ENCODE results near the gene CCDC178. TPM values are rescaled to one million over a fixed set of nuclear protein-coding genes. Genes with fewer than 3 reads are reported as not detected.
"Not testable (repeated sequence)": the region's sequence is repeated elsewhere in the genome, so short reads cannot be mapped to it uniquely, and the experiment has no call there.

CCDC178 gene
- total RNA-seq, 2 donors from 2014 or later, result 0.22 to 0.29 TPM

DNA sequence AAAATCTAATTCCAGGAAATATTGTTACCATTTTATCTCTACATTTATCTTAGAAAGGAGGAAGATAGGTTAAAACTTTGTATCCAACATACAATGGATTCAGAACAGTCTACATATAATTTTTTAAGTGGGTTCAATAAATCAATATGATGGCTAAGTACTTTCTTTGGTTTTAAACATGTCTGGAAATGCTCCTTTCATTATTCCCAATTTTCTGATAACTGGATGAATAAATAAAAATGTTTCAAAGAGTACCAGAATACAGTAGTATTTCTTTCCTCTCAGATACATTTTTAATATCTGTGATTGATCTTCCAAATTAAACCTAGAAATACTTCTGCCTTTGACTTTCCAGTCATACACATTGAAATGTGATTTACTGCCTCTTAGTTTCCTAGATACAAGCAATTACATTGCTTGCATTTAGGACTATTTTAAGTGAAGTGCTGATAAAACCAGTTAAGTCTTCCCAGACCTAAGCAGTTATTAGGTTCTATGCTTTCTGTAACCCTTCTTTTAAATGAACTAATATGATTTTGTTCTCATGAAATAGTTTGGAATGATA is 283.5 kb downstream of the CCDC178 start:
- Mint-ChIP-seq H3K27me3 (ENCODE audit: insufficient read depth) (no peaks in the 10 kb centered on the region), H3K9me3 (no peaks in the 10 kb centered on the region), H3K4me1 (peaks cover 10% of the 10 kb centered on the region), H3K4me3 (no peak overlapping the region), H3K27ac (no peak overlapping the region), H3K36me3 (ENCODE audit: low read depth) (no peaks in the 10 kb centered on the region)
- no peak overlapping the region for H3K27ac ChIP-seq (ENCODE audit: low read depth, low read length)
- TF ChIP-seq, protein P1, sequence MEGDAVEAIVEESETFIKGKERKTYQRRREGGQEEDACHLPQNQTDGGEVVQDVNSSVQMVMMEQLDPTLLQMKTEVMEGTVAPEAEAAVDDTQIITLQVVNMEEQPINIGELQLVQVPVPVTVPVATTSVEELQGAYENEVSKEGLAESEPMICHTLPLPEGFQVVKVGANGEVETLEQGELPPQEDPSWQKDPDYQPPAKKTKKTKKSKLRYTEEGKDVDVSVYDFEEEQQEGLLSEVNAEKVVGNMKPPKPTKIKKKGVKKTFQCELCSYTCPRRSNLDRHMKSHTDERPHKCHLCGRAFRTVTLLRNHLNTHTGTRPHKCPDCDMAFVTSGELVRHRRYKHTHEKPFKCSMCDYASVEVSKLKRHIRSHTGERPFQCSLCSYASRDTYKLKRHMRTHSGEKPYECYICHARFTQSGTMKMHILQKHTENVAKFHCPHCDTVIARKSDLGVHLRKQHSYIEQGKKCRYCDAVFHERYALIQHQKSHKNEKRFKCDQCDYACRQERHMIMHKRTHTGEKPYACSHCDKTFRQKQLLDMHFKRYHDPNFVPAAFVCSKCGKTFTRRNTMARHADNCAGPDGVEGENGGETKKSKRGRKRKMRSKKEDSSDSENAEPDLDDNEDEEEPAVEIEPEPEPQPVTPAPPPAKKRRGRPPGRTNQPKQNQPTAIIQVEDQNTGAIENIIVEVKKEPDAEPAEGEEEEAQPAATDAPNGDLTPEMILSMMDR (conservative IDR thresholded peaks at IDR 0.05), result no peak
- no peak overlapping the region for H3K4me3 ChIP-seq (ENCODE audit: low read length)
- no peaks in the 10 kb centered on the region for H3K36me3 ChIP-seq (ENCODE audit: control insufficient read depth, insufficient read depth, low read length)
- H3K27me3 ChIP-seq (ENCODE audit: control insufficient read depth, insufficient read depth, low read length, poor library complexity, severe bottlenecking), result no peaks in the 10 kb centered on the region
- DNase-seq, result no peak
- no peaks in the 10 kb centered on the region for H3K9me3 ChIP-seq (ENCODE audit: control insufficient read depth, low read length)
- H3K9ac ChIP-seq (ENCODE audit: extremely low read depth, low read length, poor library complexity, severe bottlenecking), result no peak overlapping the region
- peaks cover 7% of the 10 kb centered on the region for H3K4me1 ChIP-seq (ENCODE audit: control insufficient read depth, insufficient read depth, low read length)

DNA sequence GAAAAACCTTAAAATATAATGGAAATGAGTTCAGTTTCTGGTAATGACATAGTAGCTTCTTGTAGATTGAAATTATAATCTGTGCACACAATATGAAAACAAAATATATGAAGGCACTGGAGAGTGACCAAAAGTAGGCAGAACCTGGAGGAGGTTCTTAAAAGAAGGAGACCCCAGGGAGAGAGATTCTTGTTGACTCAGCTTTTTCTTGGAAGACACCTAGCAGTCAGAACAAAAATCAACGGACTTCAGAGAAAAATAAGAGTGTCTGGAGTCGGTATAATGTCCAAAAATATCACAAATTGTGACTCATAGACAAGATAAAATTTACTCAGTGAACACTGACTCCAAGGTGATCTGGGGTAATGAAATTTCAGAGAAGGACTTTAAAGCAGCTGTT is 286.5 kb downstream of the CCDC178 start:
- H3K4me1 Mint-ChIP-seq, result peaks cover 6% of the 10 kb centered on the region
- WGBS, 2 experiments (ENCODE audit: insufficient coverage in 1 of 2, insufficient read length in 1 of 2), result 75 to 97% methylated on average over 1 to 2 of the region's 2 CpGs
- DNase-seq, result no peak

DNA sequence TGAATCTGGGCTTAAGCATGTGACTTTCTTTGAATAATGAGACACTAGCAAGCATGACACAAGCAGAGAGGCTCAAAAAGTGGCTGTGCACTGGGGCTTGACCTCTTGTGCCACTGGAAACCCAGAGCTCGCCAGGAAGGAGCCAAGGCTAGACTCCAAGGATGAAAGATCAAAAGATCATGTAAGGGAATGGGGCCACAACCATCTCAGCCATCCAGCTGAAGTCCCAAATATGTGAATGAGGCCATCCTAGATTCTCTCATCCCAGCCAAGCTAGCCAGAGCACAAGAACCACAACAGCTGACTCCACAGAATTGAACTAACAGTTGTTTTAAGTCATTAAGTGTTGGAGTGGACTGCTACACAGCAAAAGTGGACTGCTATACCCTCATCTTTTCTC is 288.1 kb downstream of the CCDC178 start:
- TF ChIP-seq, protein P1 (conservative IDR thresholded peaks at IDR 0.05), result no peak
- no peaks in the 10 kb centered on the region for H3K4me1 Mint-ChIP-seq
- Histone ChIP-seq H3K27me3 (ENCODE audit: control insufficient read depth, insufficient read depth, low read length, poor library complexity, severe bottlenecking) (no peaks in the 10 kb centered on the region), H3K4me1 (ENCODE audit: control insufficient read depth, insufficient read depth, low read length) (no peaks in the 10 kb centered on the region), H3K9me3 (ENCODE audit: control insufficient read depth, low read length) (peaks cover 13% of the 10 kb centered on the region), H3K4me3 (ENCODE audit: low read length) (no peak overlapping the region), H3K27ac (ENCODE audit: low read depth, low read length) (no peak overlapping the region), H3K9ac (ENCODE audit: extremely low read depth, low read length, poor library complexity, severe bottlenecking) (no peak overlapping the region), H3K36me3 (ENCODE audit: control insufficient read depth, insufficient read depth, low read length) (no peaks in the 10 kb centered on the region)
- H3K27ac Mint-ChIP-seq, result no peak overlapping the region
- H3K36me3 Mint-ChIP-seq (ENCODE audit: low read depth), result no peaks in the 10 kb centered on the region
- H3K27me3 Mint-ChIP-seq (ENCODE audit: insufficient read depth), result no peaks in the 10 kb centered on the region
- WGBS, 2 experiments (ENCODE audit: insufficient coverage in 1 of 2, insufficient read length in 1 of 2), result 89% methylated on average over 1 of the region's 1 CpG; no CpG with 5 or more reads in 1 of the 2 experiments
- H3K9me3 Mint-ChIP-seq, result peaks cover 17% of the 10 kb centered on the region
- no peak overlapping the region for H3K4me3 Mint-ChIP-seq
- no peak for DNase-seq

More for the DNA sequence above, 286.5 kb downstream of the CCDC178 start:
- Mint-ChIP-seq H3K4me3 (no peak overlapping the region), H3K36me3 (ENCODE audit: low read depth) (no peaks in the 10 kb centered on the region), H3K9me3 (peaks cover 6% of the 10 kb centered on the region), H3K27ac (no peak overlapping the region), H3K27me3 (ENCODE audit: insufficient read depth) (no peaks in the 10 kb centered on the region)
- TF ChIP-seq, protein P1 (conservative IDR thresholded peaks at IDR 0.05), result no peak
- no peaks in the 10 kb centered on the region for H3K27me3 ChIP-seq (ENCODE audit: control insufficient read depth, insufficient read depth, low read length, poor library complexity, severe bottlenecking)
- peaks cover 13% of the 10 kb centered on the region for H3K9me3 ChIP-seq (ENCODE audit: control insufficient read depth, low read length)
- no peaks in the 10 kb centered on the region for H3K4me1 ChIP-seq (ENCODE audit: control insufficient read depth, insufficient read depth, low read length)
- H3K27ac ChIP-seq (ENCODE audit: low read depth, low read length), result no peak overlapping the region
- H3K4me3 ChIP-seq (ENCODE audit: low read length), result no peak overlapping the region
- H3K36me3 ChIP-seq (ENCODE audit: control insufficient read depth, insufficient read depth, low read length), result no peaks in the 10 kb centered on the region
- no peak overlapping the region for H3K9ac ChIP-seq (ENCODE audit: extremely low read depth, low read length, poor library complexity, severe bottlenecking)

DNA sequence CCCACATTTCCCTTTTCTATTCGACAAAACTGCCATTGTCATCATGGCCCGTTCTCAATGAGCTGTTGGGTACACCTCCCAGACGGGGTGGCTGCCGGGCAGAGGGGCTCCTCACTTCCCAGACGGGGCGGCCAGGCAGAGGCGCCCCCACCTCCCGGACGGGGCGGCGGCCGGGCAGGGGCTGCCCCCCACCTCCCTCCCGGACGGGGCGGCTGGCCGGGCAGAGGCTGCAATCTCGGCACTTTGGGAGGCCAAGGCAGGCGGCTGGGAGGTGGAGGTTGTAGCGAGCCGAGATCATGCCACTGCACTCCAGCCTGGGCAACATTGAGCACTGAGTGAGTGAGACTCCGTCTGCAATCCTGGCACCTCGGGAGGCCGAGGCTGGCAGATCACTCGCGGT is 292.7 kb downstream of the CCDC178 start:
- not testable (repeated sequence) for H3K9ac ChIP-seq (ENCODE audit: extremely low read depth, low read length, poor library complexity, severe bottlenecking); H3K36me3 Mint-ChIP-seq (ENCODE audit: low read depth); H3K27ac ChIP-seq (ENCODE audit: low read depth, low read length); H3K27me3 Mint-ChIP-seq (ENCODE audit: insufficient read depth); H3K36me3 ChIP-seq (ENCODE audit: control insufficient read depth, insufficient read depth, low read length); H3K4me1 Mint-ChIP-seq; H3K4me1 ChIP-seq (ENCODE audit: control insufficient read depth, insufficient read depth, low read length); H3K27ac Mint-ChIP-seq; DNase-seq; H3K4me3 Mint-ChIP-seq; H3K4me3 ChIP-seq (ENCODE audit: low read length); H3K27me3 ChIP-seq (ENCODE audit: control insufficient read depth, insufficient read depth, low read length, poor library complexity, severe bottlenecking)
- 95% methylated on average over 25 of the region's 25 CpGs; no CpG with 5 or more reads in 1 of the 2 experiments for whole genome bisulfite sequencing, 2 experiments (ENCODE audit: insufficient coverage in 1 of 2, insufficient read length in 1 of 2)
- peaks cover 19% of the 10 kb centered on the region for H3K9me3 Mint-ChIP-seq
- peaks cover 13% of the 10 kb centered on the region for H3K9me3 ChIP-seq (ENCODE audit: control insufficient read depth, low read length)

Measured in endodermal cell (in vitro differentiated cells).